Body of pancreas (tissue), 4 donors: Measurements from ENCODE around the gene CCDC30.

Source experiments
- POLR2A ChIP-seq, 3 donors: fragments of 450-650 bp; IDR thresholded peaks; one replicate each; pipeline ENCODE4 v1.6.1; 2016; ENCODE audit warnings: antibody characterized with exemption in 3 of 3, mild to moderate bottlenecking in 2 of 3
- TF ChIP-seq, protein P1 (sequence below), 7 experiments: fragments of 450-650 bp in 4 of 7; fragments of 200-600 bp in 3 of 7; sonication (generic) in 3 of 7; IDR thresholded peaks; one replicate each; pipeline ENCODE4 v1.5.1; 2016 to 2019; ENCODE audit warnings: antibody characterized with exemption in 7 of 7

- TF ChIP-seq, protein P1, sequence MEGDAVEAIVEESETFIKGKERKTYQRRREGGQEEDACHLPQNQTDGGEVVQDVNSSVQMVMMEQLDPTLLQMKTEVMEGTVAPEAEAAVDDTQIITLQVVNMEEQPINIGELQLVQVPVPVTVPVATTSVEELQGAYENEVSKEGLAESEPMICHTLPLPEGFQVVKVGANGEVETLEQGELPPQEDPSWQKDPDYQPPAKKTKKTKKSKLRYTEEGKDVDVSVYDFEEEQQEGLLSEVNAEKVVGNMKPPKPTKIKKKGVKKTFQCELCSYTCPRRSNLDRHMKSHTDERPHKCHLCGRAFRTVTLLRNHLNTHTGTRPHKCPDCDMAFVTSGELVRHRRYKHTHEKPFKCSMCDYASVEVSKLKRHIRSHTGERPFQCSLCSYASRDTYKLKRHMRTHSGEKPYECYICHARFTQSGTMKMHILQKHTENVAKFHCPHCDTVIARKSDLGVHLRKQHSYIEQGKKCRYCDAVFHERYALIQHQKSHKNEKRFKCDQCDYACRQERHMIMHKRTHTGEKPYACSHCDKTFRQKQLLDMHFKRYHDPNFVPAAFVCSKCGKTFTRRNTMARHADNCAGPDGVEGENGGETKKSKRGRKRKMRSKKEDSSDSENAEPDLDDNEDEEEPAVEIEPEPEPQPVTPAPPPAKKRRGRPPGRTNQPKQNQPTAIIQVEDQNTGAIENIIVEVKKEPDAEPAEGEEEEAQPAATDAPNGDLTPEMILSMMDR (IDR thresholded peaks at IDR 0.05) = no peak
- no peak for TF ChIP-seq POLR2A (IDR thresholded peaks at IDR 0.05)
Observed at GRCh38 chr1:42420911-42421585, 42.0 kb upstream of the CCDC30 start.
